ENCODE measurements around the gene INPP5E. TPM values are rescaled to one million over a fixed set of nuclear protein-coding genes. Genes with fewer than 3 reads are reported as not detected.

INPP5E gene
- polyA plus RNA-seq, 4 donors = 5.7 to 9.6 (median 7.3) TPM

GRCh38 chr9:136379003-136379287 lies 60.7 kb downstream of the INPP5E start:
- peaks cover 6 to 99% (median 11%) of the 10 kb centered on the region in 3 donors for H3K36me3 ChIP-seq (ENCODE audit: control insufficient read depth in 3 of 3, insufficient read depth in 2 of 3, low read depth in 1 of 3, low read length in 3 of 3)
- no peak overlapping the region for H3K27ac ChIP-seq (ENCODE audit: low read depth in 1 of 3, low read length in 2 of 3)
- no peak for FAIRE-seq

More at GRCh38 chr9:136379003-136379287, 60.7 kb downstream of the INPP5E start:
- no peak overlapping the region for H3K4me3 ChIP-seq (ENCODE audit: low read depth in 1 of 3, low read length in 3 of 3)
- peaks cover 0 to 17% (median 0%) of the 10 kb centered on the region in 3 donors for H3K4me1 ChIP-seq (ENCODE audit: control insufficient read depth in 3 of 3, insufficient read depth in 2 of 3, low read depth in 1 of 3, low read length in 2 of 3)
- H3K27me3 ChIP-seq (ENCODE audit: control insufficient read depth in 3 of 3, insufficient read depth in 3 of 3, low read length in 3 of 3) = no peaks in the 10 kb centered on the region
- no peaks in the 10 kb centered on the region for H3K9me3 ChIP-seq (ENCODE audit: control insufficient read depth in 2 of 2, insufficient read depth in 1 of 2, low read depth in 1 of 2, low read length in 1 of 2)
- WGBS, 3 donors = 90 to 94% (median 91%) methylated on average over 16 to 18 of the region's 18 CpGs
- no peak for DNase-seq

Other genes starting within 250 kb of the INPP5E start
- gene LHX3, start 234.7 kb downstream of the INPP5E start, polyA plus RNA-seq = not detected
- 10 to 100 TPM in 1 of 4 donors, 1 to 10 TPM in 3; 1.4 to 11.0 (median 4.3) TPM for gene QSOX2, start 194.0 kb downstream of the INPP5E start, polyA plus RNA-seq
- gene CCDC187, start 135.8 kb downstream of the INPP5E start, polyA plus RNA-seq = 1 to 10 TPM in 1 of 4 donors, under 1 TPM in 1, not detected in 2; 0.01 to 2.7 TPM
- 10 to 100 TPM in 1 of 4 donors, 1 to 10 TPM in 3; 1.1 to 40.9 (median 2.9) TPM for gene GPSM1, start 112.3 kb downstream of the INPP5E start, polyA plus RNA-seq
- gene DNLZ, start 76.1 kb downstream of the INPP5E start, polyA plus RNA-seq = 10 to 100 TPM in 2 of 4 donors, 1 to 10 TPM in 2; 8.5 to 16.1 (median 11.0) TPM
- 1 to 10 TPM; 1.8 to 3.8 (median 2.3) TPM for gene CARD9, start 66.2 kb downstream of the INPP5E start, polyA plus RNA-seq
- 10 to 100 TPM in 1 of 4 donors, 1 to 10 TPM in 3; 5.4 to 11.2 (median 6.3) TPM for gene SNAPC4, start 39.7 kb downstream of the INPP5E start, polyA plus RNA-seq
- 10 to 100 TPM; 22.7 to 46.4 (median 31.8) TPM for gene ENTR1, start 29.2 kb downstream of the INPP5E start, polyA plus RNA-seq
- gene PMPCA, start 29.2 kb downstream of the INPP5E start, polyA plus RNA-seq = 10 to 100 TPM; 34.7 to 64.9 (median 48.9) TPM
- gene SEC16A, start 43.2 kb upstream of the INPP5E start, polyA plus RNA-seq = 10 to 100 TPM; 37.4 to 54.8 (median 39.7) TPM
- gene NOTCH1, start 106.2 kb upstream of the INPP5E start, polyA plus RNA-seq = 10 to 100 TPM in 2 of 4 donors, 1 to 10 TPM in 2; 1.8 to 19.8 (median 7.3) TPM
- 100 to 1,000 TPM in 1 of 4 donors, 10 to 100 TPM in 3; 15.4 to 114 (median 34.6) TPM for gene EGFL7, start 223.1 kb upstream of the INPP5E start, polyA plus RNA-seq
- gene AGPAT2, start 247.6 kb upstream of the INPP5E start, polyA plus RNA-seq = 100 to 1,000 TPM; 222 to 653 (median 363) TPM

Data from small intestine (tissue), 7 donors.